Stromal cell of bone marrow (primary cell): ENCODE results near the gene CRABP2.

Experiments used
- DNase-seq: peaks from one replicate; pipeline ENCODE4 v3.0.0-alpha.2; 2012; ENCODE audit warnings: low read depth

Gene CRABP2

GRCh38 chr1:156708218-156708661 lies 2.9 kb upstream of the CRABP2 start:
- DNase-seq: no peak

- no peak for DNase-seq
These were observed 2.2 kb upstream of the CRABP2 start for GRCh38 chr1:156707417-156708217.

- DNase-seq: no peak
These were observed 1.5 kb upstream of the CRABP2 start for GRCh38 chr1:156706657-156707416.

- no peak for DNase-seq
These were observed 704 bp upstream of the CRABP2 start for GRCh38 chr1:156705918-156706656.

- DNase-seq: no peak
These were observed 458 bp downstream of the CRABP2 start for GRCh38 chr1:156704930-156705320.

GRCh38 chr1:156704166-156704711 lies 1.1 kb downstream of the CRABP2 start:
- DNase-seq: no peak

- no peak for DNase-seq
These were observed 1.6 kb downstream of the CRABP2 start for GRCh38 chr1:156703741-156704140.

GRCh38 chr1:156703336-156703735 lies 2.0 kb downstream of the CRABP2 start:
- DNase-seq: no peak

GRCh38 chr1:156700736-156701531 lies 4.4 kb downstream of the CRABP2 start:
- DNase-seq: no peak

- DNase-seq: no peak
These were observed 6.4 kb downstream of the CRABP2 start for GRCh38 chr1:156698995-156699394.

- DNase-seq: no peak
These were observed 7.9 kb downstream of the CRABP2 start for GRCh38 chr1:156697481-156697880.

GRCh38 chr1:156696755-156697154 lies 8.6 kb downstream of the CRABP2 start:
- no peak for DNase-seq

GRCh38 chr1:156694690-156694962 lies 10.8 kb downstream of the CRABP2 start:
- DNase-seq: no peak

GRCh38 chr1:156693848-156694689 lies 11.3 kb downstream of the CRABP2 start:
- DNase-seq: no peak

- DNase-seq: no peak
These were observed 12.2 kb downstream of the CRABP2 start for GRCh38 chr1:156692925-156693847.

GRCh38 chr1:156692441-156692924 lies 12.9 kb downstream of the CRABP2 start:
- no peak for DNase-seq

- no peak for DNase-seq
These were observed 13.5 kb downstream of the CRABP2 start for GRCh38 chr1:156691665-156692440.

- no peak for DNase-seq
These were observed 14.2 kb downstream of the CRABP2 start for GRCh38 chr1:156691191-156691590.

- DNase-seq: no peak
These were observed 14.7 kb downstream of the CRABP2 start for GRCh38 chr1:156690675-156691036.
